H9 (cell line): ENCODE results near the gene MTFP1. TPM values are rescaled to one million over a fixed set of nuclear protein-coding genes. Genes with fewer than 3 reads are reported as not detected.

Source experiments
- DNase-seq: peaks from one replicate; pipeline ENCODE4 v3.0.0-alpha.2; 2017
- H2AFZ ChIP-seq: one replicate; pipeline ENCODE4 v1.6.1; 2013; ENCODE audit warnings: mild to moderate bottlenecking, low read length, control low read depth, moderate library complexity
- H2AK5ac ChIP-seq: 2 replicates; pipeline ENCODE4 v1.6.1; 2013; ENCODE audit warnings: low read length, control low read depth, mixed read lengths; ENCODE audit not compliant: insufficient read length
- H2BK120ac ChIP-seq: one replicate; pipeline ENCODE4 v1.6.1; 2013; ENCODE audit warnings: low read depth, mild to moderate bottlenecking, low read length, control low read depth, inconsistent platforms; ENCODE audit not compliant: poor library complexity, severe bottlenecking
- H2BK12ac ChIP-seq: 2 replicates; pipeline ENCODE4 v1.6.1; 2013; ENCODE audit warnings: low read length, control low read depth, mixed read lengths, low read depth; ENCODE audit not compliant: insufficient read length
- H2BK15ac ChIP-seq: 2 replicates; pipeline ENCODE4 v1.6.1; 2013; ENCODE audit warnings: low read depth, low read length, control low read depth
- H2BK20ac ChIP-seq: one replicate; pipeline ENCODE4 v1.6.1; 2013; ENCODE audit warnings: low read depth, mild to moderate bottlenecking, low read length, control low read depth, inconsistent platforms; ENCODE audit not compliant: poor library complexity, severe bottlenecking
- H2BK5ac ChIP-seq: 2 replicates; pipeline ENCODE4 v1.6.1; 2013; ENCODE audit warnings: low read length, control low read depth, mixed read lengths; ENCODE audit not compliant: insufficient read length
- H3K14ac ChIP-seq: 2 replicates; pipeline ENCODE4 v1.6.1; 2013; ENCODE audit warnings: low read length, control low read depth; ENCODE audit not compliant: insufficient read depth
- H3K18ac ChIP-seq: 2 replicates; pipeline ENCODE4 v1.6.1; 2013; ENCODE audit warnings: low read depth, mild to moderate bottlenecking, mixed read lengths, low read length, control low read depth; ENCODE audit not compliant: insufficient read length
- H3K23ac ChIP-seq: 2 replicates; pipeline ENCODE4 v1.6.1; 2013; ENCODE audit warnings: low read length, control low read depth, mixed read lengths, low read depth; ENCODE audit not compliant: insufficient read length
- H3K23me2 ChIP-seq: 2 replicates; pipeline ENCODE4 v1.6.1; 2013; ENCODE audit warnings: low read depth, mild to moderate bottlenecking, mixed read lengths, low read length, control low read depth; ENCODE audit not compliant: insufficient read length, poor library complexity, severe bottlenecking
- H3K27ac ChIP-seq: 2 replicates; pipeline ENCODE4 v1.5.1; 2013; ENCODE audit warnings: low read length, control low read depth, mixed read lengths, low read depth; ENCODE audit not compliant: insufficient read length
- H3K27me3 ChIP-seq: 2 replicates; pipeline ENCODE4 v1.6.1; 2013; ENCODE audit warnings: low read length, control low read depth, inconsistent platforms; ENCODE audit not compliant: insufficient read depth
- H3K4ac ChIP-seq: 2 replicates; pipeline ENCODE4 v1.6.1; 2013; ENCODE audit warnings: low read depth, mild to moderate bottlenecking, control low read depth, inconsistent platforms, low read length, moderate library complexity
- H3K4me1 ChIP-seq: 2 replicates; pipeline ENCODE4 v1.6.1; 2013; ENCODE audit warnings: low read length, control low read depth, inconsistent platforms; ENCODE audit not compliant: insufficient read depth
- H3K4me2 ChIP-seq: 2 replicates; pipeline ENCODE4 v1.6.1; 2013; ENCODE audit warnings: low read length, control low read depth, mixed read lengths; ENCODE audit not compliant: insufficient read length, insufficient read depth
- H3K56ac ChIP-seq: 2 replicates; pipeline ENCODE4 v1.6.1; 2013; ENCODE audit warnings: low read depth, mild to moderate bottlenecking, mixed read lengths, low read length, control low read depth; ENCODE audit not compliant: insufficient read length
- H3K79me1 ChIP-seq: 2 replicates; pipeline ENCODE4 v1.6.1; 2013; ENCODE audit warnings: low read depth, mild to moderate bottlenecking, moderate library complexity, low read length, control low read depth, inconsistent platforms; ENCODE audit not compliant: insufficient read depth, poor library complexity, severe bottlenecking
- H3K79me2 ChIP-seq: 2 replicates; pipeline ENCODE4 v1.6.1; 2013; ENCODE audit warnings: low read length, control low read depth, inconsistent platforms; ENCODE audit not compliant: insufficient read depth
- H3K9ac ChIP-seq: 2 replicates; pipeline ENCODE4 v1.6.1; 2013; ENCODE audit warnings: low read length, control low read depth, mixed read lengths; ENCODE audit not compliant: insufficient read length; ENCODE audit errors: extremely low read depth
- H3K9me3 ChIP-seq: one replicate; pipeline ENCODE4 v1.6.1; 2013; ENCODE audit warnings: low read depth, low read length, inconsistent platforms; ENCODE audit not compliant: control insufficient read depth
- H3T11ph ChIP-seq: one replicate; pipeline ENCODE4 v1.6.1; 2013; ENCODE audit warnings: mild to moderate bottlenecking, low read length, control low read depth, inconsistent platforms
- H4K20me1 ChIP-seq: one replicate; pipeline ENCODE4 v1.6.1; 2013; ENCODE audit not compliant: control insufficient read depth, insufficient read length, insufficient read depth
- H4K5ac ChIP-seq: 2 replicates; pipeline ENCODE4 v1.6.1; 2013; ENCODE audit warnings: low read depth, mild to moderate bottlenecking, mixed read lengths, low read length, control low read depth; ENCODE audit not compliant: insufficient read length
- H4K8ac ChIP-seq: replicated peaks from 2 replicates; pipeline ENCODE4 v1.6.1; 2013; ENCODE audit warnings: low read length, control low read depth, mixed read lengths, low read depth; ENCODE audit not compliant: insufficient read length
- H4K91ac ChIP-seq: 2 replicates; pipeline ENCODE4 v1.6.1; 2013; ENCODE audit warnings: low read depth, mild to moderate bottlenecking, moderate library complexity, mixed read lengths, low read length, control low read depth; ENCODE audit not compliant: insufficient read length
- H3K27ac Mint-ChIP-seq, 3 experiments: 2 replicates in 2 of 3; 3 replicates in 1 of 3; pipeline ENCODE4 v1.8.0; 2020 to 2021; ENCODE audit warnings: mixed read lengths in 3 of 3, mild to moderate bottlenecking in 1 of 3, moderate library complexity in 1 of 3
- H3K27me3 Mint-ChIP-seq: 2 replicates; pipeline ENCODE4 v1.8.0; 2021; ENCODE audit warnings: low read depth, mild to moderate bottlenecking, moderate library complexity, mixed read lengths
- H3K36me3 Mint-ChIP-seq, 3 experiments: 2 replicates in 2 of 3; 3 replicates in 1 of 3; pipeline ENCODE4 v1.8.0; 2020 to 2021; ENCODE audit warnings: low read depth in 3 of 3, mixed read lengths in 3 of 3; ENCODE audit not compliant: insufficient read depth in 1 of 3
- H3K4me1 Mint-ChIP-seq, 2 experiments: 2 replicates each; pipeline ENCODE4 v1.8.0; 2020; ENCODE audit warnings: mixed read lengths in 2 of 2
- H3K4me3 Mint-ChIP-seq, 2 experiments: 2 replicates in 1 of 2; 3 replicates in 1 of 2; pipeline ENCODE4 v1.8.0; 2020 to 2021; ENCODE audit warnings: mild to moderate bottlenecking in 2 of 2, mixed read lengths in 2 of 2, moderate library complexity in 1 of 2
- H3K9me3 Mint-ChIP-seq, 2 experiments: 2 replicates in 1 of 2; 3 replicates in 1 of 2; pipeline ENCODE4 v1.8.0; 2020; ENCODE audit warnings: mild to moderate bottlenecking in 2 of 2, mixed read lengths in 2 of 2, moderate library complexity in 1 of 2
- WGBS: extraction: QIAGEN DNeasy Blood & Tissue Kit; methylation state at CpG from one replicate; pipeline ENCODE4 v1.1.7; 2013; ENCODE audit warnings: missing lambda C conversion rate, low lambda C conversion rate, mixed read lengths; ENCODE audit not compliant: insufficient read length; ENCODE audit errors: extremely low coverage; 5-methylcytosine and 5-hydroxymethylcytosine counted together
- total RNA-seq: library from RNA; stranded (reverse); gene quantifications from 2 replicates; pipeline ENCODE4 v1.2.1, GENCODE V29; 2021
- TF ChIP-seq, protein P1 (sequence below): fragments of 200-600 bp; sonication (generic); conservative IDR thresholded peaks from 3 replicates; pipeline ENCODE4 v1.8.0; 2021; ENCODE audit warnings: antibody characterized with exemption, mild to moderate bottlenecking

The MTFP1 gene
- total RNA-seq, 1 experiment from 2014 or later, result 46.8 TPM

DNA sequence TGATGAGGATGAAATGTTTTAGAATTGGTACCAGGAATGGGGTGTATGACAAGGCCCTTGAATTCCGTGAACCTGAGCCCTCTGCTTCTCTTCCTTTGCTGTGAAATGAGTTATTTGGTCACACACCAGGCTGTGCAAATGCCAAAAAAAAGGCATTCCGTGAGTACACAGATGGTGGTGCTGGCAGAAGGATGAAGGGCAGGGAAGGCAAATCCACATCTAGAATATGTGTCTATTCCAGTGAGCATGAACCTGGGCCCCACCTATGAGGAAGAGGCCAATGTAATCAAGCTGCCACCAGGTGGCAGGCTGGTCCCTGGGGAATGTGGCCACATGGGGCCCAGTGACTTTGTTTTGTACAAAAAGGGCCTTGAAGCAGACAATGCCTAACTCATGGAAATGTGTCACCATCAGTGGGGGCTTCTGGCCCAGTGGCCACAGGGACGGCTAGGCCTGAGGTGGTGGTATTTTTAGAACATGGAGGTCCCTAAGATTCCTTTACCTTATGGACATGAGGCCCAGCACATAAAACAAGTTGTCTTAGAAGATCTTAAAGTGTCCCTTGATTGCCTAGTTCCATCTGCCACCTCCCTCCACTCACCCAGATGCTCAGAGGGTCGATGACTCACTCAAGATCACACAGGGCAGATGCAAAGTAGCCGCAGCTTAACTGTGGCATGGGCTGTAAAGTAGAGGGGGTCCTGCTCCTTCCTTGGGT lies 34.4 kb upstream of the MTFP1 start:
- no peaks in the 10 kb centered on the region for H3K27me3 ChIP-seq
- H3K9me3 ChIP-seq, result no peaks in the 10 kb centered on the region
- H3K36me3 Mint-ChIP-seq, result peaks cover 0 to 8% (median 5%) of the 10 kb centered on the region in 3 experiments; a peak in 3 of 7 replicates
- no peak overlapping the region for H3K18ac ChIP-seq
- no peak overlapping the region for H3K4me3 Mint-ChIP-seq
- H2BK12ac ChIP-seq, result no peak overlapping the region
- no peak overlapping the region for H3K27ac ChIP-seq
- H3K23ac ChIP-seq, result no peak overlapping the region
- no peaks in the 10 kb centered on the region for H3K79me1 ChIP-seq
- no peak overlapping the region for H4K8ac ChIP-seq
- DNase-seq, result peak; percentile 71
- no peak overlapping the region for H2BK5ac ChIP-seq
- H3K4me1 ChIP-seq, result no peaks in the 10 kb centered on the region; the same call in 1 of the 2 replicates
- no peak overlapping the region for H3T11ph ChIP-seq
- H2AK5ac ChIP-seq, result no peak overlapping the region
- no CpG with 5 or more reads among the region's 5 CpGs for WGBS
- H4K5ac ChIP-seq, result no peak overlapping the region
- peaks cover 6% of the 10 kb centered on the region for H3K23me2 ChIP-seq
- H4K20me1 ChIP-seq, result no peaks in the 10 kb centered on the region
- H2AFZ ChIP-seq, result no peak overlapping the region
- no peak overlapping the region for H3K9ac ChIP-seq
- H3K79me2 ChIP-seq, result no peaks in the 10 kb centered on the region
- H2BK15ac ChIP-seq, result no peak overlapping the region
- TF ChIP-seq, protein P1, sequence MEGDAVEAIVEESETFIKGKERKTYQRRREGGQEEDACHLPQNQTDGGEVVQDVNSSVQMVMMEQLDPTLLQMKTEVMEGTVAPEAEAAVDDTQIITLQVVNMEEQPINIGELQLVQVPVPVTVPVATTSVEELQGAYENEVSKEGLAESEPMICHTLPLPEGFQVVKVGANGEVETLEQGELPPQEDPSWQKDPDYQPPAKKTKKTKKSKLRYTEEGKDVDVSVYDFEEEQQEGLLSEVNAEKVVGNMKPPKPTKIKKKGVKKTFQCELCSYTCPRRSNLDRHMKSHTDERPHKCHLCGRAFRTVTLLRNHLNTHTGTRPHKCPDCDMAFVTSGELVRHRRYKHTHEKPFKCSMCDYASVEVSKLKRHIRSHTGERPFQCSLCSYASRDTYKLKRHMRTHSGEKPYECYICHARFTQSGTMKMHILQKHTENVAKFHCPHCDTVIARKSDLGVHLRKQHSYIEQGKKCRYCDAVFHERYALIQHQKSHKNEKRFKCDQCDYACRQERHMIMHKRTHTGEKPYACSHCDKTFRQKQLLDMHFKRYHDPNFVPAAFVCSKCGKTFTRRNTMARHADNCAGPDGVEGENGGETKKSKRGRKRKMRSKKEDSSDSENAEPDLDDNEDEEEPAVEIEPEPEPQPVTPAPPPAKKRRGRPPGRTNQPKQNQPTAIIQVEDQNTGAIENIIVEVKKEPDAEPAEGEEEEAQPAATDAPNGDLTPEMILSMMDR, result peak; percentile 83
- H3K56ac ChIP-seq, result no peak overlapping the region
- peak overlapping the region in 2 of 3 experiments; percentile 23 to 86; a peak in 2 of 7 replicates for H3K27ac Mint-ChIP-seq
- H4K91ac ChIP-seq, result no peak overlapping the region
- H3K27me3 Mint-ChIP-seq, result peaks cover 15% of the 10 kb centered on the region
- H2BK120ac ChIP-seq, result no peak overlapping the region
- H2BK20ac ChIP-seq, result no peak overlapping the region
- peaks cover 32 to 41% of the 10 kb centered on the region in 2 experiments for H3K4me1 Mint-ChIP-seq
- no peak overlapping the region for H3K4ac ChIP-seq
- no peak overlapping the region for H3K14ac ChIP-seq
- H3K4me2 ChIP-seq, result no peak overlapping the region
- H3K9me3 Mint-ChIP-seq, result peaks cover 8 to 11% of the 10 kb centered on the region in 2 experiments
